GM12801 (cell line): Measurements from ENCODE around the gene TNFAIP8.

Source experiments
- TF ChIP-seq, protein P1 (sequence below): IDR thresholded peaks from one replicate; pipeline ENCODE4 v1.5.1; 2011; ENCODE audit warnings: control low read depth; ENCODE audit not compliant: insufficient read length; ENCODE audit errors: extremely low read depth

TNFAIP8 gene

DNA sequence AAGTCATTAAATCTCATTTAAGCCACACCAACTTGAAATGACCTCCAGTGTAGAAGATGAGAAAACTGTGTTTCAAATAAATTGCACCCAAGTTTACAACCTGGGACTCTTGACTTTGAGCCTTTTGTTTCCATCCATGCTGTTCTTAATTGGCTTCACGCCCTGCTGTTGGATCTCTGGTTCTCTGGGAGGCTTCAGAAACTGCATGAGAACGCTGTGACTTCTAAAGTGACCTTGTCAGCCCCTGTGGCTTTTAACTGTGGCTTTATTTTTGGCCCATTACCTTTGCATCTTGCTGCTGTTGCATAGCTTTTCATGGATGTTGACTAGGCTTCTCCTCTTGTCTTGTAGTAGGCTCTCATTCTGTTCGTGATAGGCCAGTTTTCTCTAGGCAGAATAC lies 29.3 kb downstream of the TNFAIP8 start:
- TF ChIP-seq, protein P1, sequence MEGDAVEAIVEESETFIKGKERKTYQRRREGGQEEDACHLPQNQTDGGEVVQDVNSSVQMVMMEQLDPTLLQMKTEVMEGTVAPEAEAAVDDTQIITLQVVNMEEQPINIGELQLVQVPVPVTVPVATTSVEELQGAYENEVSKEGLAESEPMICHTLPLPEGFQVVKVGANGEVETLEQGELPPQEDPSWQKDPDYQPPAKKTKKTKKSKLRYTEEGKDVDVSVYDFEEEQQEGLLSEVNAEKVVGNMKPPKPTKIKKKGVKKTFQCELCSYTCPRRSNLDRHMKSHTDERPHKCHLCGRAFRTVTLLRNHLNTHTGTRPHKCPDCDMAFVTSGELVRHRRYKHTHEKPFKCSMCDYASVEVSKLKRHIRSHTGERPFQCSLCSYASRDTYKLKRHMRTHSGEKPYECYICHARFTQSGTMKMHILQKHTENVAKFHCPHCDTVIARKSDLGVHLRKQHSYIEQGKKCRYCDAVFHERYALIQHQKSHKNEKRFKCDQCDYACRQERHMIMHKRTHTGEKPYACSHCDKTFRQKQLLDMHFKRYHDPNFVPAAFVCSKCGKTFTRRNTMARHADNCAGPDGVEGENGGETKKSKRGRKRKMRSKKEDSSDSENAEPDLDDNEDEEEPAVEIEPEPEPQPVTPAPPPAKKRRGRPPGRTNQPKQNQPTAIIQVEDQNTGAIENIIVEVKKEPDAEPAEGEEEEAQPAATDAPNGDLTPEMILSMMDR, result no peak

DNA sequence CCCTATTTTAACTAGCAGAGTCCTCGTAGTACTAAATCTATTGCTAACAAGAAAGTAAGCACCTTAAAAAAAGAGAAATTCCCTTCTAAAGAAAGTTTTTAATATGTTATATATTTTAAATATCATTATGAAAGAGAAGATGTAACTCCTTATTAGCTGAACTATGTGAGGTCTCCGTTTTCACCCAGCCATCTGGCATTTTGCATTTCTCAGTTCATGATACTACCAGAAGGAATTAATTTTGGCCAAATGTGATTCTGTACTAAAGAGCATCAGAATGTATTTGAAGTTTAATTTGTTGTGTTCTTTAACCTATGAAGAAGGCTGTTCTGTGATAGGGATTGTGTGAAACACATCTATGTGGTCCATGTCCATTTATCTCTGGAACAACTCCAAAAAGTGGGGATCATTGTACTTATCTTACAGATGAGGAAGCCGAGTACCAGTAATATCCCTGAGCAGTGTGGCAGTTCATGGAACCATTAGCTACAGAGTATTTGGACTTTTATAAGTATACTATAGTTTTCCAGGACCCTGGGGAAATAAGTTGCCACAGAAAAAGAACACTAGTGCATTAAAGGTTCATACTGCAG lies 29.8 kb downstream of the TNFAIP8 start:
- TF ChIP-seq, protein P1, result no peak

DNA sequence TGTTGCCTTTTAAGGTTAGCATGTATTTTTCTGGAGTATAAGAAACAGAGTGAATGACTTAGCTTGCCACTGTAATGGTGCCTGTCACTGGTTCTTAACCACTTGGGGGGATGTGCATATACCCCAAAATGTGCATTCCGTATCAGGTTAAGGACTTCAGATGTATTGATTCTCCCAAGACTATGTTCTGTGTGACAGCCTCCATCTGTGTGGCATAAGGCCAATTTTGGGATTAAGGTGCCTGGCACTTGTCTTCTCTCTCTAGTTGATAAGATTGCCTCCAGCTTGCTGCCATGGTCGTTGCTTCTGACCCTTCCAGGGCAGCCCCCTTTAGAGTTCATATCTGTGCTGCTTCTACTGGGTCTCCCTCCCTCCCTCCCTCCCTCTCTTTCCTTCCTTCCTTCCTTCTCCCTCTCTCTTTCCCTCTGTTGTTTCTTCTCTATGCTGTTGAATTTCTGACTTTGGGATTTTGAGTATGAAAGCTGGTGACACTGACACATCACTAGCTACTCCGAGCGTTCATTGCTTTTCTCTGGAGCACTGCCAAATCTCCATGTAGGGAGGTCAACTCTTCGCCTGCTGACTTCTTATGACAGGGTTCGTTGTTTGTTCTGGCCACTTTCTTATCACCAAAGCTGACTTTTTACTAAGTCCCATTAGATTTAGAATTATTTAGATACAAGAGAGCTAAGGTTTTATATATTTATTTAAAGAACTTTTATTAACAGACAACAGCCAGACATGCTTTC lies 31.0 kb downstream of the TNFAIP8 start:
- TF ChIP-seq, protein P1, result no peak

DNA sequence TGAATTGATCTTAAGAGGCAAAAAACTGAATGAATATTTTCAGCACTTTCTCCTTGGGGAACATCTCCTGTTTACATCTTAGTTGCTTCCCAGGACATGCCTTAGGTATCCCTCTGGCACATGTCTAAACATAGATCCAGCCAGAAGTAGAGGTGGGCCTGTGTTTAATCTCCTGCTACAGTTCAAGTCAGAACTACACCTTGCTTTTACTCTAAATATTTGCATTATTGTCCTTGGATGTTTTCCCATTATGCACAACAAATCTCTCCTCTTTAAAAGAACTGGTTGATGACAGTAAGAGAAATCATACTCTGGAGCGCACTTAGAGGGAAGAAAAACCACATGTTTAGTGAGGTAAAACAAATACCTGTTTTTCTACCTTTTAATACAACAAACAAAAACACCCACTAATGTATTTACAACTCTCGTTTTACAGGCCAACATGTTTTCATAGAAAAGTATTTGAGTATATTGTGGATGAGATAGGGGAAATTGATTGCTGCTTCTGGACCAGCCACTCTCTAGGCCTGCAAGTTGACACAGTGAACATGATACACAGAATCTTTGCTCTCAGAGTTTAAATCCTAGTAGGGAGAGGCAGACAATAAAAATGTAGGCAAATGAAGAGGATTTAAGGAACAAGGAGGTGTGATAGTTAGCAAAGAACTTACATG lies 32.3 kb downstream of the TNFAIP8 start:
- TF ChIP-seq, protein P1, result no peak

DNA sequence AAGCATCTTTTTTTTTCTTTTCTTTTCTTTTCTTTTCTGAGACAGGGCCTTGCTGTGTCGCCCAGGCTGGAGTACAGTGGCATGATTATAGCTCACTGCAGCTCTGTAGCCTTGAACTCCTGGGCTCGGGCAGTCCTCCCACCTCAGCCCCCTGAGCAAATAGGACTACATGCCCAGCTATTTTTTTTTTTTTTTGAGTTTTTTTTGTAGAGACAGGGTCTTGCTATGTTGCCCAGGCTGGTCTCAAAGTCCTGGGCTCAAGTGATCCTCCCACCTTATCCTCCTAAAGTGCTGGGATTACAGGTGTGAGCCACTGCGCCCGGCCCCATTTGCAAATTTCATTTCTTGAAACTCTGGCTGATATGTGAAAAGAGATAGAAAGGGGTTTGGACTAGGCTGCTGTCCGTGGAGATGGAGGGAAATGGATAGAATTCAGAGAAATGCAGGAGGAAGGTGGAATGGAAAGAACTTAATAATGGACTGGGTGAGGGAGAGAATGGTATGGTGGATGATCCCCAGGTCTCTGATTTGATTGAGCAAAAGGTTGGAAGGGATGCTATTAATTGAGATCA lies 32.9 kb downstream of the TNFAIP8 start:
- TF ChIP-seq, protein P1, result no peak

DNA sequence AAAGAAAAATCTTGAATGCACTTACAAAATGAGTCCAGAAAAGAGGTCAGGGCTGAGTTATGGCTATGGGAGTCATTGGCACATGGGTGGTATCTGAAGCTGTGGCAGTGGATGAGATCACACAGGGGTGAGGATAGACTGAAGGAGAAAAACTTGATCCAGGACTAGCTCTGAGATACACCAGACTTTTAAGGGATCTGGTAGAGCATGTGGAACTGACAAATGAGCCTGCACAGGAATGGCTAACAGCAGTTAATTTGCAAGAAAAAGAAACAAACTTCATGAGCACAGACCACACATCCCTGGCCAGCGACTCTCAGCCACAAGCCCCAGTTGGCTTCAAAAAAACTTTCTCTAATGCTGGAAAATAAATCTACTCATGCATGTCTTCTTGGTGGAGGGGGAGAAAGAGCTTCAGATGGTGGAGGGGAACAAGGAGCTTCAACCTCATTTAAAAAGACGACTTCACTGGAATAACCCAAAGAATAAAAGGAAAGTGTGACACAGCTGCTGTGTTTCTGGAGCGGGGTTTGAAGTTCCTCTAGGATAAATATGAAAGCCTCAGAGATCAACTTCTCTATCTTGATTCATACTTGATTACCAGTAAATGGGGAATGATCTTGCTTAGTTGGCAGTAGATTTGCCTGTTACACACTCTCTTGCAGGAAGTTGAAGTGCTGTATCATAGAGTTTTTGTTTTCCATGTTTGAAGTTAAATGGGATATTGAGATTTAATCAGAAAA lies 33.6 kb downstream of the TNFAIP8 start:
- TF ChIP-seq, protein P1, result no peak

DNA sequence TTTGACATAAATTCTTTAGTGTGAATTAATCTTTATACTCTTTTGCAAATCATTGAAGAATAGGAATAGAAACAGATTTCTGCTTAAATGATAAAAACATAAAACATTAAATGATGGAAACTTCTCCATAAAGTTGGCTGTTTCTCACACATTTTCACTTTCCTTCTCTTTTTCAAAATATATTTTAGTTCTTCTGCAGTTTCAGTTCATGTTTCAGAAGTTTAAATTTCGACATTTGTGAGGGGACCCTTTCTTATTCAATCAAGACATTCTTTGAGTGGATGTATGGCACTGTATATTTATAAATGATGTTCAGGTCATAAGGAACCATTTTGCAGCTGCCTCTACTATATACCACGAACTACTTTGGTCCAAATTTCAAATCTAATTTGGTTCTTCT lies 34.6 kb downstream of the TNFAIP8 start:
- TF ChIP-seq, protein P1, result no peak
